Measurements from ENCODE around the gene A1BG. TPM values are rescaled to one million over a fixed set of nuclear protein-coding genes. Genes with fewer than 3 reads are reported as not detected.

Gene A1BG
- total and polyA plus RNA-seq, 7 donors, result 1.6 to 12.0 (median 5.2) TPM

GRCh38 chr19:58338336-58338735 is 15.0 kb downstream of the A1BG start:
- no peak overlapping the region for H3K4me3 ChIP-seq
- H3K36me3 ChIP-seq (ENCODE audit: insufficient read depth in 1 of 2, low read depth in 1 of 2), result peaks cover 9 to 62% of the 10 kb centered on the region in 2 donors
- DNase-seq, result no peak
- H3K4me1 ChIP-seq, result no peaks in the 10 kb centered on the region
- H3K27ac ChIP-seq, result no peak overlapping the region
- TF ChIP-seq CTCF (IDR thresholded peaks at IDR 0.05), result no peak
- WGBS, 3 donors, result 97% methylated on average over 11 of the region's 11 CpGs
- H3K9me3 ChIP-seq, result no peaks in the 10 kb centered on the region
- ATAC-seq, result no peak
- intact Hi-C loops (cut with DNase I), result no loop called here
- H3K27me3 ChIP-seq (ENCODE audit: insufficient read depth in 3 of 3, low read length in 2 of 3), result no peaks in the 10 kb centered on the region

- no peak for ATAC-seq
- H3K36me3 ChIP-seq (ENCODE audit: insufficient read depth in 1 of 2, low read depth in 1 of 2), result peaks cover 9 to 62% of the 10 kb centered on the region in 2 donors
Measured at GRCh38 chr19:58336820-58337219, 16.5 kb downstream of the A1BG start.

GRCh38 chr19:58336216-58336615 is 17.1 kb downstream of the A1BG start:
- H3K4me3 ChIP-seq, result no peak overlapping the region
- ATAC-seq (no peak), DNase-seq (no peak)
- H3K27ac ChIP-seq, result no peak overlapping the region
- intact Hi-C loops (cut with DNase I), result no loop called here
- H3K36me3 ChIP-seq (ENCODE audit: insufficient read depth in 1 of 2, low read depth in 1 of 2), result peaks cover 9 to 59% of the 10 kb centered on the region in 2 donors
- no peaks in the 10 kb centered on the region for H3K9me3 ChIP-seq
- H3K27me3 ChIP-seq (ENCODE audit: insufficient read depth in 3 of 3, low read length in 2 of 3), result no peaks in the 10 kb centered on the region
- 79 to 91% (median 88%) methylated on average over 1 of the region's 1 CpG for WGBS, 3 donors
- no peak for TF ChIP-seq CTCF (IDR thresholded peaks at IDR 0.05)
- no peaks in the 10 kb centered on the region for H3K4me1 ChIP-seq

More at GRCh38 chr19:58336820-58337219, 16.5 kb downstream of the A1BG start:
- WGBS, 3 donors, result 95 to 98% (median 97%) methylated on average over 4 of the region's 4 CpGs
- no peaks in the 10 kb centered on the region for H3K9me3 ChIP-seq
- no peak overlapping the region for H3K4me3 ChIP-seq
- no peaks in the 10 kb centered on the region for H3K4me1 ChIP-seq
- DNase-seq, result no peak
- no peaks in the 10 kb centered on the region for H3K27me3 ChIP-seq (ENCODE audit: insufficient read depth in 3 of 3, low read length in 2 of 3)
- no peak overlapping the region for H3K27ac ChIP-seq
- intact Hi-C loops (cut with DNase I), result no loop called here
- TF ChIP-seq CTCF (IDR thresholded peaks at IDR 0.05), result no peak

- Histone ChIP-seq H3K27me3 (ENCODE audit: insufficient read depth in 3 of 3, low read length in 2 of 3) (no peaks in the 10 kb centered on the region), H3K4me3 (no peak overlapping the region), H3K27ac (no peak overlapping the region), H3K36me3 (ENCODE audit: insufficient read depth in 1 of 2, low read depth in 1 of 2) (peaks cover 9 to 53% of the 10 kb centered on the region in 2 donors), H3K4me1 (no peaks in the 10 kb centered on the region), H3K9me3 (no peaks in the 10 kb centered on the region)
- intact Hi-C loops (cut with DNase I), result no loop called here
- ATAC-seq (no peak), DNase-seq (no peak)
- WGBS, 3 donors, result 80 to 82% (median 81%) methylated on average over 3 of the region's 3 CpGs
- TF ChIP-seq CTCF (IDR thresholded peaks at IDR 0.05), result no peak
Measured at GRCh38 chr19:58335630-58336029, 17.7 kb downstream of the A1BG start.

GRCh38 chr19:58334691-58335249 is 18.5 kb downstream of the A1BG start:
- Histone ChIP-seq H3K36me3 (ENCODE audit: insufficient read depth in 1 of 2, low read depth in 1 of 2) (peaks cover 9 to 47% of the 10 kb centered on the region in 2 donors), H3K27me3 (ENCODE audit: insufficient read depth in 3 of 3, low read length in 2 of 3) (no peaks in the 10 kb centered on the region), H3K4me3 (no peak overlapping the region), H3K4me1 (no peaks in the 10 kb centered on the region), H3K9me3 (no peaks in the 10 kb centered on the region), H3K27ac (no peak overlapping the region)
- ATAC-seq (no peak), DNase-seq (no peak)
- intact Hi-C loops (cut with DNase I), result no loop called here
- WGBS, 3 donors, result 92 to 94% (median 94%) methylated on average over 19 of the region's 19 CpGs
- TF ChIP-seq CTCF (IDR thresholded peaks at IDR 0.05), result no peak

Measured in psoas muscle (tissue), 8 donors.